Parietal lobe (tissue), 1 donor: ENCODE data around the gene TCEAL8. TPM values are rescaled to one million over a fixed set of nuclear protein-coding genes. Genes with fewer than 3 reads are reported as not detected.

Experiments used
- total RNA-seq: library from RNA; depleted of rRNA; stranded (reverse); fragments of >200 nt; gene quantifications from one replicate; pipeline ENCODE4 v1.2.3, GENCODE V29; 2014

TCEAL8 gene
- 59.5 TPM for total RNA-seq

DNA sequence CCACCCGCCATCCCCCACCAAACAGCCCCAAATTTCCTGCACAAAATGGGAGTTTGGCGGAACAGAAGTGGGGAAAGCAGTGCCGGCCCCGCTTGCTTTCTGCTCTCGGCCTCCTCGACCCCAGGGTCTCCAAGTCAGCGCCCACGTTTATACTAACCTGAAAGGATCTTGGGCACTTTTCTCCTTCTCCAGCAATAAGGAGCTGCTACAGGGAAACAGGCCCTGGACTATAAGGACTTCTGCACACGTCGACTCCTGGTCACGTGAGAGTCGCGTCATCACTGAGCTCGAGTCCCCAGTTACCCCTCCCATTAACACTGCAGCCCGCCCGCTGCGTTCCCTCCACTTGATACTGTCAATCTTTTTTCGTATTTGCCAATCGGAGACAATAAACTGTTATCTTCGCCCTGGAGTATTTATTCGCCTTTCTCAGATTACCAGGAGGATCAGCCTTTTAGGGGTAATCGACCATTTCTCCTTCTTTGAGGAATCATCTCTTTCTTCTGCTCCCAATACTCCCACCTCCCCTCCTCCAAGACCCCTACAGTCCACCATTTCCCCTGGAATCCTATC, at the start of gene TCEAL8:
Gene TCEAL8, minus strand, starts transcription at position 235 of the 573 bp plus-strand sequence. CDS start 1,176 bp downstream, outside the sequence.

DNA sequence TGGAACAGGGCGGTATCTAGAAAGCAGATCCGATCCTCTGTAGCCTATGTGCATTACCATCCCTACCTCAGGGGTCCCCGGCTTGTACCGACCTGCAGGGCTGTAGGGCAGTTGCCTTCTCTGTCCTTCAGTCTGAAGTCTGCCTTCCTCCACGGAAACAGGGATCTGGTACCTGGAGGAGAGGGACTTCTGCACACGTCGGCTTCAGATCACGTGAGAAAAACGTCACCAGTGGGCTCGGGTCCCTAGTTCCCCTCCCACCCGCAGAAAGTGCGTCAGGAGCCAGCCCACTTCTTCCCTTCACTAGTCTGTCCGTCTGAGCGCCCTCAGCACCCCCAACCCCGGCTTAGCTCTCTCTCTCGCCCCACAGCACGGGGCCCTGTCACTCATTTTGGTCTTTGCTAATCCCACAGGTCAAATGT, 21.6 kb upstream of the TCEAL8 start, which contains the start of gene TCEAL5:
Gene TCEAL5, minus strand, starts transcription at position 170 of the 422 bp plus-strand sequence. CDS start 2,187 bp downstream, outside the sequence.

DNA sequence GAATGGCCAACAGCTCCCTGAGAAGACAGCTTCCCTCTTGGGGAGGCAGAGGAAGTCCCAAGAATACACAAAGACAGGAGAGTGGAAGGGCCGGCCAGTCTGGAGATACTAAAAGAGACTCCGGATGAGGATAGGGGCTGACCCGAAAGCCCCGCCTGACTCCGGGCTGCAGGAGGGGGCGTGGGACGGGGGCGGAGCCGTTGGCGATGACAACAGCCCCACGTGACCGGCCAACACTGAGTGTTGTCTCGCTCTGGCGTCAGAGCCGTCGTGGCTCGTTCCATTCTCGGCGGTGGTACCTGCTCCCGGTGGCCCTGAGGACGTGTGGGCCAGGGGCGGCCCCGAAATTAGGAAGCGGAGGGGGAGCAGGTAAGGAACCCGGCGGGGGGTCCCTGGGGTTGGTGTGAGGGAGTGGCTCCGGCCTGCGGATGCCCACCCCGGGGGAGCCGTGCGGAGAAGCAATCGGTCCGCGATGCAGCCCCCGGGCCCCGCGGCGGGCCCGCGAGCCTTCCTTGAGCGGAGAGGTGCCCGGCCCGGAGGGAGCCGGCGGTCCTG, 40.0 kb downstream of the TCEAL8 start, which contains the start of gene BEX4:
Gene BEX4, plus strand, starts transcription at position 239 of the 555 bp plus-strand sequence. CDS start 1,046 bp downstream, outside the sequence.

Other genes starting within 250 kb of the TCEAL8 start
- gene BEX1, start 191.0 kb downstream of the TCEAL8 start, total RNA-seq: 136 TPM
- gene NXF3, start 162.0 kb downstream of the TCEAL8 start, total RNA-seq: not detected
- 79.8 TPM for gene BEX4, start 40.0 kb downstream of the TCEAL8 start, total RNA-seq
- 6.6 TPM for gene TCEAL5, start 21.6 kb upstream of the TCEAL8 start, total RNA-seq
- gene BEX2, start 55.8 kb upstream of the TCEAL8 start, total RNA-seq: 111 TPM
- 41.0 TPM for gene TCEAL7, start 75.1 kb upstream of the TCEAL8 start, total RNA-seq
- gene TCEAL9, start 101.4 kb upstream of the TCEAL8 start, total RNA-seq: 29.7 TPM
- 168 TPM for gene BEX3, start 121.4 kb upstream of the TCEAL8 start, total RNA-seq